Gastroesophageal sphincter (tissue), 3 donors: Measurements from ENCODE around the gene GABRB3.

Experiments used
- EP300 ChIP-seq: sonication (generic); formaldehyde crosslinking; IDR thresholded peaks from one replicate; pipeline ENCODE4 v1.6.1; 2017; ENCODE audit warnings: antibody characterized with exemption, mild to moderate bottlenecking
- POLR2A ChIP-seq, 2 donors: fragments of 450-650 bp; IDR thresholded peaks; one replicate each; pipeline ENCODE4 v1.6.1; 2017; ENCODE audit warnings: antibody characterized with exemption in 2 of 2, mild to moderate bottlenecking in 2 of 2, moderate library complexity in 1 of 2
- POLR2AphosphoS5 ChIP-seq: sonication (generic); formaldehyde crosslinking; IDR thresholded peaks from one replicate; pipeline ENCODE4 v1.6.1; 2017; ENCODE audit warnings: antibody characterized with exemption
- TF ChIP-seq, protein P1 (sequence below), 4 experiments: fragments of 200-600 bp in 2 of 4; fragments of 450-650 bp in 2 of 4; sonication (generic) in 1 of 4; IDR thresholded peaks; one replicate each; pipeline ENCODE4 v1.5.1; 2017 to 2019; ENCODE audit warnings: antibody characterized with exemption in 4 of 4, mild to moderate bottlenecking in 2 of 4, moderate library complexity in 2 of 4

- TF ChIP-seq, protein P1, sequence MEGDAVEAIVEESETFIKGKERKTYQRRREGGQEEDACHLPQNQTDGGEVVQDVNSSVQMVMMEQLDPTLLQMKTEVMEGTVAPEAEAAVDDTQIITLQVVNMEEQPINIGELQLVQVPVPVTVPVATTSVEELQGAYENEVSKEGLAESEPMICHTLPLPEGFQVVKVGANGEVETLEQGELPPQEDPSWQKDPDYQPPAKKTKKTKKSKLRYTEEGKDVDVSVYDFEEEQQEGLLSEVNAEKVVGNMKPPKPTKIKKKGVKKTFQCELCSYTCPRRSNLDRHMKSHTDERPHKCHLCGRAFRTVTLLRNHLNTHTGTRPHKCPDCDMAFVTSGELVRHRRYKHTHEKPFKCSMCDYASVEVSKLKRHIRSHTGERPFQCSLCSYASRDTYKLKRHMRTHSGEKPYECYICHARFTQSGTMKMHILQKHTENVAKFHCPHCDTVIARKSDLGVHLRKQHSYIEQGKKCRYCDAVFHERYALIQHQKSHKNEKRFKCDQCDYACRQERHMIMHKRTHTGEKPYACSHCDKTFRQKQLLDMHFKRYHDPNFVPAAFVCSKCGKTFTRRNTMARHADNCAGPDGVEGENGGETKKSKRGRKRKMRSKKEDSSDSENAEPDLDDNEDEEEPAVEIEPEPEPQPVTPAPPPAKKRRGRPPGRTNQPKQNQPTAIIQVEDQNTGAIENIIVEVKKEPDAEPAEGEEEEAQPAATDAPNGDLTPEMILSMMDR (IDR thresholded peaks at IDR 0.05) = no peak
- no peak for TF ChIP-seq EP300
- TF ChIP-seq POLR2A (IDR thresholded peaks at IDR 0.05) = no peak
- no peak for TF ChIP-seq POLR2AphosphoS5
Observed at GRCh38 chr15:26565542-26565941, 207.3 kb downstream of the GABRB3 start.
